Suprapubic skin (tissue), 3 donors: ENCODE data around the gene RNF34.

Experiments used
- POLR2A ChIP-seq, 2 donors: fragments of 450-650 bp; IDR thresholded peaks; one replicate each; pipeline ENCODE4 v1.6.1; 2017; ENCODE audit warnings: antibody characterized with exemption in 2 of 2, mild to moderate bottlenecking in 2 of 2, moderate library complexity in 2 of 2
- TF ChIP-seq, protein P1 (sequence below), 2 donors: fragments of 200-600 bp in 1 of 2; fragments of 450-650 bp in 1 of 2; sonication (generic) in 1 of 2; IDR thresholded peaks; one replicate each; pipeline ENCODE4 v1.5.1; 2016 to 2019; ENCODE audit warnings: antibody characterized with exemption in 2 of 2, mild to moderate bottlenecking in 1 of 2, moderate library complexity in 1 of 2

DNA sequence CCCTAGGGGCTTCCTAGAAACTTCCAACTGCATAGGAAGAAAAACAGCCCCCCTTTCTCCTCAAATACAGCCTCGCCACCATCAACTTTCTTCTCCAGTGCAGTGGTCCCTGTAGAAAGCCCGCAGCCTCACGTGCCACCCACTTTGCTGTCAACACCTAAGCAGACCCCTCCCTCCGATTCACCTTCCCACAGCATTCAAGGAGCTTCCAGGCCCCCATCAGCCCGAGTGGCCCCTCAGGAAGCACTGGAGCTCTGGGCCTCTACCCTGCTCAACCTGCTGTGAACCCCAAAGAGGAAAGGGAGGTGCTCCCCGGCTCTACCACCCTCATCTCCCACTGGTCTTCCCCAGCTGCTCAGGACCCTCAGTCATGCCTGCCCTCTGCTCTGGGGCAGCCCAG lies 55.0 kb downstream of the RNF34 start:
- TF ChIP-seq, protein P1, sequence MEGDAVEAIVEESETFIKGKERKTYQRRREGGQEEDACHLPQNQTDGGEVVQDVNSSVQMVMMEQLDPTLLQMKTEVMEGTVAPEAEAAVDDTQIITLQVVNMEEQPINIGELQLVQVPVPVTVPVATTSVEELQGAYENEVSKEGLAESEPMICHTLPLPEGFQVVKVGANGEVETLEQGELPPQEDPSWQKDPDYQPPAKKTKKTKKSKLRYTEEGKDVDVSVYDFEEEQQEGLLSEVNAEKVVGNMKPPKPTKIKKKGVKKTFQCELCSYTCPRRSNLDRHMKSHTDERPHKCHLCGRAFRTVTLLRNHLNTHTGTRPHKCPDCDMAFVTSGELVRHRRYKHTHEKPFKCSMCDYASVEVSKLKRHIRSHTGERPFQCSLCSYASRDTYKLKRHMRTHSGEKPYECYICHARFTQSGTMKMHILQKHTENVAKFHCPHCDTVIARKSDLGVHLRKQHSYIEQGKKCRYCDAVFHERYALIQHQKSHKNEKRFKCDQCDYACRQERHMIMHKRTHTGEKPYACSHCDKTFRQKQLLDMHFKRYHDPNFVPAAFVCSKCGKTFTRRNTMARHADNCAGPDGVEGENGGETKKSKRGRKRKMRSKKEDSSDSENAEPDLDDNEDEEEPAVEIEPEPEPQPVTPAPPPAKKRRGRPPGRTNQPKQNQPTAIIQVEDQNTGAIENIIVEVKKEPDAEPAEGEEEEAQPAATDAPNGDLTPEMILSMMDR (IDR thresholded peaks at IDR 0.05): no peak
- no peak for TF ChIP-seq POLR2A (IDR thresholded peaks at IDR 0.05)
